Stimulated activated memory B cell treated with anti-CD40 and anti-IgM and Interleukin-4, amounts not matched to agents 10 μg/mL and 1 μg/mL and 100 μg/mL, for 72 hours (primary cell): ENCODE results near the gene ZNF283.
A peak's percentile ranks its signal among the peaks of the same experiment; 100 is the strongest.
"Not testable (repeated sequence)": the region's sequence is repeated elsewhere in the genome, so short reads cannot be mapped to it uniquely, and the experiment has no call there.

ENCODE experiments used
- ATAC-seq: fragments of 150-1000 bp; cut with Tn5 transposase; 2 replicates; pipeline ENCODE4 v1.10.0; 2021
- H3K27ac Mint-ChIP-seq: one replicate; pipeline ENCODE4 v1.8.0; 2022; ENCODE audit warnings: mild to moderate bottlenecking, mixed read lengths
- H3K27me3 Mint-ChIP-seq: one replicate; pipeline ENCODE4 v1.8.0; 2022; ENCODE audit warnings: mixed read lengths
- H3K36me3 Mint-ChIP-seq: one replicate; pipeline ENCODE4 v1.8.0; 2022; ENCODE audit warnings: mixed read lengths
- H3K4me1 Mint-ChIP-seq: one replicate; pipeline ENCODE4 v1.8.0; 2022; ENCODE audit warnings: mixed read lengths
- H3K4me3 Mint-ChIP-seq: one replicate; pipeline ENCODE4 v1.8.0; 2022; ENCODE audit warnings: mild to moderate bottlenecking, moderate library complexity, mixed read lengths
- H3K9me3 Mint-ChIP-seq: one replicate; pipeline ENCODE4 v1.8.0; 2022; ENCODE audit warnings: mixed read lengths

The ZNF283 gene

GRCh38 chr19:43812688-43813087 is 14.4 kb upstream of the ZNF283 start:
- Mint-ChIP-seq H3K27me3 (peaks cover 61% of the 10 kb centered on the region), H3K36me3 (no peaks in the 10 kb centered on the region), H3K9me3 (peaks cover 6% of the 10 kb centered on the region), H3K27ac (no peak overlapping the region), H3K4me1 (no peaks in the 10 kb centered on the region), H3K4me3 (no peak overlapping the region)
- ATAC-seq = no peak

GRCh38 chr19:43814663-43815352 is 12.3 kb upstream of the ZNF283 start:
- no peaks in the 10 kb centered on the region for H3K36me3 Mint-ChIP-seq
- peaks cover 6% of the 10 kb centered on the region for H3K9me3 Mint-ChIP-seq
- H3K27me3 Mint-ChIP-seq = peaks cover 75% of the 10 kb centered on the region
- H3K27ac Mint-ChIP-seq = no peak overlapping the region
- H3K4me3 Mint-ChIP-seq = no peak overlapping the region
- H3K4me1 Mint-ChIP-seq = no peaks in the 10 kb centered on the region
- no peak for ATAC-seq

- ATAC-seq, H3K4me1 Mint-ChIP-seq, H3K27ac Mint-ChIP-seq, H3K4me3 Mint-ChIP-seq, H3K36me3 Mint-ChIP-seq: not testable (repeated sequence)
- peaks cover 12% of the 10 kb centered on the region for H3K9me3 Mint-ChIP-seq
- peaks cover 63% of the 10 kb centered on the region for H3K27me3 Mint-ChIP-seq
These were observed 9.7 kb upstream of the ZNF283 start for GRCh38 chr19:43817454-43817853.

GRCh38 chr19:43818500-43818899 is 8.6 kb upstream of the ZNF283 start:
- Mint-ChIP-seq H3K36me3 (no peaks in the 10 kb centered on the region), H3K4me3 (no peak overlapping the region), H3K9me3 (peaks cover 12% of the 10 kb centered on the region), H3K27ac (no peak overlapping the region), H3K4me1 (peaks cover 9% of the 10 kb centered on the region), H3K27me3 (peaks cover 52% of the 10 kb centered on the region)
- no peak for ATAC-seq

- Mint-ChIP-seq H3K27me3 (peaks cover 43% of the 10 kb centered on the region), H3K27ac (no peak overlapping the region), H3K9me3 (peaks cover 12% of the 10 kb centered on the region), H3K4me3 (peak overlapping the region; percentile 84), H3K4me1 (peaks cover 9% of the 10 kb centered on the region), H3K36me3 (no peaks in the 10 kb centered on the region)
- ATAC-seq = peak; percentile 41
These were observed 6.8 kb upstream of the ZNF283 start for GRCh38 chr19:43820098-43820883.

GRCh38 chr19:43820884-43821215 is 6.3 kb upstream of the ZNF283 start:
- H3K27me3 Mint-ChIP-seq = peaks cover 39% of the 10 kb centered on the region
- peaks cover 9% of the 10 kb centered on the region for H3K4me1 Mint-ChIP-seq
- peaks cover 12% of the 10 kb centered on the region for H3K9me3 Mint-ChIP-seq
- ATAC-seq = no peak
- H3K4me3 Mint-ChIP-seq = peak overlapping the region; percentile 84
- H3K27ac Mint-ChIP-seq = no peak overlapping the region
- H3K36me3 Mint-ChIP-seq = no peaks in the 10 kb centered on the region

- ATAC-seq, H3K36me3 Mint-ChIP-seq, H3K4me3 Mint-ChIP-seq, H3K27ac Mint-ChIP-seq: not testable (repeated sequence)
- peaks cover 21% of the 10 kb centered on the region for H3K27me3 Mint-ChIP-seq
- peaks cover 18% of the 10 kb centered on the region for H3K9me3 Mint-ChIP-seq
- H3K4me1 Mint-ChIP-seq = peaks cover 27% of the 10 kb centered on the region
These were observed 3.3 kb upstream of the ZNF283 start for GRCh38 chr19:43823856-43824255.

- Mint-ChIP-seq H3K27me3 (peaks cover 14% of the 10 kb centered on the region), H3K9me3 (peaks cover 18% of the 10 kb centered on the region), H3K4me1 (peaks cover 27% of the 10 kb centered on the region), H3K36me3 (peaks cover 11% of the 10 kb centered on the region)
- not testable (repeated sequence) for H3K4me3 Mint-ChIP-seq, ATAC-seq, H3K27ac Mint-ChIP-seq
These were observed 2.5 kb upstream of the ZNF283 start for GRCh38 chr19:43824572-43824971.

GRCh38 chr19:43839139-43839538 is 12.0 kb downstream of the ZNF283 start:
- peaks cover 35% of the 10 kb centered on the region for H3K9me3 Mint-ChIP-seq
- H3K36me3 Mint-ChIP-seq = peaks cover 92% of the 10 kb centered on the region
- no peak overlapping the region for H3K27ac Mint-ChIP-seq
- H3K27me3 Mint-ChIP-seq = no peaks in the 10 kb centered on the region
- no peak for ATAC-seq
- no peaks in the 10 kb centered on the region for H3K4me1 Mint-ChIP-seq
- H3K4me3 Mint-ChIP-seq = no peak overlapping the region

- no peaks in the 10 kb centered on the region for H3K27me3 Mint-ChIP-seq
- no peak overlapping the region for H3K4me3 Mint-ChIP-seq
- H3K27ac Mint-ChIP-seq = no peak overlapping the region
- no peaks in the 10 kb centered on the region for H3K4me1 Mint-ChIP-seq
- ATAC-seq = no peak
- H3K36me3 Mint-ChIP-seq = peaks cover 88% of the 10 kb centered on the region
- peaks cover 31% of the 10 kb centered on the region for H3K9me3 Mint-ChIP-seq
These were observed 14.9 kb downstream of the ZNF283 start for GRCh38 chr19:43842007-43842406.

- no peaks in the 10 kb centered on the region for H3K27me3 Mint-ChIP-seq
- no peaks in the 10 kb centered on the region for H3K4me1 Mint-ChIP-seq
- no peak overlapping the region for H3K27ac Mint-ChIP-seq
- peaks cover 60% of the 10 kb centered on the region for H3K36me3 Mint-ChIP-seq
- ATAC-seq = no peak
- H3K9me3 Mint-ChIP-seq = peaks cover 22% of the 10 kb centered on the region
- H3K4me3 Mint-ChIP-seq = no peak overlapping the region
These were observed 20.1 kb downstream of the ZNF283 start for GRCh38 chr19:43847246-43847645.

- peaks cover 56% of the 10 kb centered on the region for H3K36me3 Mint-ChIP-seq
- H3K4me3 Mint-ChIP-seq = no peak overlapping the region
- ATAC-seq = no peak
- H3K27me3 Mint-ChIP-seq = no peaks in the 10 kb centered on the region
- no peaks in the 10 kb centered on the region for H3K4me1 Mint-ChIP-seq
- no peak overlapping the region for H3K27ac Mint-ChIP-seq
- H3K9me3 Mint-ChIP-seq = peaks cover 27% of the 10 kb centered on the region
These were observed 20.8 kb downstream of the ZNF283 start for GRCh38 chr19:43847884-43848283.

- no peaks in the 10 kb centered on the region for H3K27me3 Mint-ChIP-seq
- no peaks in the 10 kb centered on the region for H3K4me1 Mint-ChIP-seq
- H3K27ac Mint-ChIP-seq = no peak overlapping the region
- peaks cover 48% of the 10 kb centered on the region for H3K36me3 Mint-ChIP-seq
- no peak for ATAC-seq
- peaks cover 28% of the 10 kb centered on the region for H3K9me3 Mint-ChIP-seq
- no peak overlapping the region for H3K4me3 Mint-ChIP-seq
These were observed 21.7 kb downstream of the ZNF283 start for GRCh38 chr19:43848821-43849220.

- Mint-ChIP-seq H3K4me1 (no peaks in the 10 kb centered on the region), H3K27me3 (no peaks in the 10 kb centered on the region), H3K9me3 (peaks cover 45% of the 10 kb centered on the region), H3K4me3 (no peak overlapping the region), H3K27ac (no peak overlapping the region), H3K36me3 (peaks cover 23% of the 10 kb centered on the region)
- no peak for ATAC-seq
These were observed 31.1 kb downstream of the ZNF283 start for GRCh38 chr19:43858174-43858573.

GRCh38 chr19:43866923-43867322 is 39.8 kb downstream of the ZNF283 start:
- H3K27ac Mint-ChIP-seq, H3K4me1 Mint-ChIP-seq, H3K4me3 Mint-ChIP-seq, H3K36me3 Mint-ChIP-seq, H3K27me3 Mint-ChIP-seq, H3K9me3 Mint-ChIP-seq, ATAC-seq: not testable (repeated sequence)
